Measurements from ENCODE around the gene MRS2. TPM values are rescaled to one million over a fixed set of nuclear protein-coding genes. Genes with fewer than 3 reads are reported as not detected.

The MRS2 gene
- total RNA-seq, 1 experiment from 2014 or later: 23.0 TPM

DNA sequence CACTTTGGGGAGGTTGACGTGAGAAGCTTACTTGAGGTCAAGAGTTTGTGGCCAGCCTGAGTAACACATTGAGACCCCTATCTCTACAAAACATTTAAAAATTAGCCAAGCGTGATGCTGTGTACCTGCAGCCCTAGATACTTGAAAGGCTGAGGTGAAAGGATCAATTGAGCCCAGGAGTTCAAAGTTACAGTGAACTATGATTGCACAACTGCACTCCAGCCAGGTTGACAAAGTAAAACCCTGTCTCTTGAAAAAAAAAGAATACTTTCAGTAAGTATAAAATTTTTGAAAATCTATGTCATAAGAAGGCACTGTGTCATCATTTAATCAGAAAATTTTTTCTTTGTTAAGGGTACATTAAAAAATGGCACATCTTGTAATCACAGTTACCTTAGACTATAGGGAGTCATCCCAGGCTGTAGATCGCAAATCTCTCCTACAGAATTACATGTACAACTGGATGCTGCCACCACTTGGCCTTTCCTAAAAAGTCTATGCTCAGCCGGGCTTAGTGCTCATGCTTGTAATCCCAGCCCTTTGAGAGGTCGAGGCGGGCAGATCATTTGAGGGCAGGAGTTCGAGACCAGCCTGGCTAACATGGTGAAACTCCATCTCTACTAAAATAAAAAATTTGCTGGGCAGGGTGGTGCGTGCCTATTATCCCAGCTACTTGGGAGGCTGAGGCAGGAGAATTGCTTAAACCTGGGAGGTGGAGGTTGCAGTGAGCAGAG, 17.0 kb upstream of the MRS2 start:
- BruUV-seq (replicated peaks): no TSS peak
- peaks cover 6% of the 10 kb centered on the region for H3K4me1 Mint-ChIP-seq (ENCODE audit: insufficient read depth, unreplicated experiment)
- no peaks in the 10 kb centered on the region for H3K9me3 Mint-ChIP-seq (ENCODE audit: unreplicated experiment)
- ChIA-PET CTCF (interaction anchor here (0.7 to 4.6 kb wide), 7 partner anchors 25 to 203 kb away, joined by 3 to 140 read pairs (median 4); no protein-coding TSS in a partner anchor), POLR2A (interaction anchor here (0.9 kb wide), 1 partner anchor 103 kb away, joined by 5 read pairs; no protein-coding TSS in a partner anchor)
- no peak overlapping the region for H3K4me3 Mint-ChIP-seq (ENCODE audit: unreplicated experiment)
- TF ChIP-seq, protein P1, sequence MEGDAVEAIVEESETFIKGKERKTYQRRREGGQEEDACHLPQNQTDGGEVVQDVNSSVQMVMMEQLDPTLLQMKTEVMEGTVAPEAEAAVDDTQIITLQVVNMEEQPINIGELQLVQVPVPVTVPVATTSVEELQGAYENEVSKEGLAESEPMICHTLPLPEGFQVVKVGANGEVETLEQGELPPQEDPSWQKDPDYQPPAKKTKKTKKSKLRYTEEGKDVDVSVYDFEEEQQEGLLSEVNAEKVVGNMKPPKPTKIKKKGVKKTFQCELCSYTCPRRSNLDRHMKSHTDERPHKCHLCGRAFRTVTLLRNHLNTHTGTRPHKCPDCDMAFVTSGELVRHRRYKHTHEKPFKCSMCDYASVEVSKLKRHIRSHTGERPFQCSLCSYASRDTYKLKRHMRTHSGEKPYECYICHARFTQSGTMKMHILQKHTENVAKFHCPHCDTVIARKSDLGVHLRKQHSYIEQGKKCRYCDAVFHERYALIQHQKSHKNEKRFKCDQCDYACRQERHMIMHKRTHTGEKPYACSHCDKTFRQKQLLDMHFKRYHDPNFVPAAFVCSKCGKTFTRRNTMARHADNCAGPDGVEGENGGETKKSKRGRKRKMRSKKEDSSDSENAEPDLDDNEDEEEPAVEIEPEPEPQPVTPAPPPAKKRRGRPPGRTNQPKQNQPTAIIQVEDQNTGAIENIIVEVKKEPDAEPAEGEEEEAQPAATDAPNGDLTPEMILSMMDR (IDR thresholded peaks at IDR 0.05; ENCODE audit: unreplicated experiment): no peak
- intact Hi-C loops (cut with micrococcal nuclease): loop anchor here (10.0 kb wide), 1 partner anchor 321 kb away; no protein-coding TSS in a partner anchor
- H3K27me3 Mint-ChIP-seq (ENCODE audit: insufficient read depth, unreplicated experiment): no peaks in the 10 kb centered on the region
- DNase-seq (ENCODE audit: unreplicated experiment): no peak
- H3K27ac Mint-ChIP-seq (ENCODE audit: low read depth, unreplicated experiment): no peak overlapping the region
- H3K36me3 Mint-ChIP-seq (ENCODE audit: insufficient read depth, unreplicated experiment): no peaks in the 10 kb centered on the region

DNA sequence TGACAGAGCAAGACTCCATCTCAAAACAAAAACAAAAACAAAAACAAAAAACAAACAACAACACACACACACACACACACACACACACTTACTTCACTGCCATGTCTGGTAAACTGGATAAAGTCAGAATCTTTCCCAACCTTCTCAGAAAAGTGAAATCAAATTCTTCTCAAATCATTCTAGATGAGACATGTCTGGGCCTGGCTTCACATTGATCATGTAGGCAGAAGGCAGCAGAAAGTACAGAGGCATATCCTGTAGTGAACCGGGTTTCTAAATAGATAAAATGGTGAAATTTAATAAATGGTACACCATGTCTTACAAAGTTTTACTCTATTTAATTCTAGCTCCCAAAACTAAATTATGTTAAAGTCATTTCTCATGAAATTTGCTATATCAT, 14.9 kb upstream of the MRS2 start:
- intact Hi-C loops (cut with micrococcal nuclease): loop anchor here (10.0 kb wide), 1 partner anchor 323 kb away; no protein-coding TSS in a partner anchor
- TF ChIP-seq, protein P1 (IDR thresholded peaks at IDR 0.05; ENCODE audit: unreplicated experiment): no peak
- no peak overlapping the region for H3K4me3 Mint-ChIP-seq (ENCODE audit: unreplicated experiment)
- CTCF ChIA-PET: interaction anchor here (0.6 to 4.6 kb wide), 21 partner anchors 9 to 1274 kb away, joined by 3 to 140 read pairs (median 4); partner anchors contain the start of gene MRS2
- no peaks in the 10 kb centered on the region for H3K27me3 Mint-ChIP-seq (ENCODE audit: insufficient read depth, unreplicated experiment)
- H3K27ac Mint-ChIP-seq (ENCODE audit: low read depth, unreplicated experiment): no peak overlapping the region
- DNase-seq (ENCODE audit: unreplicated experiment): peak; percentile 7
- BruUV-seq (replicated peaks): no TSS peak
- no peaks in the 10 kb centered on the region for H3K36me3 Mint-ChIP-seq (ENCODE audit: insufficient read depth, unreplicated experiment)
- POLR2A ChIA-PET: interaction anchor here (0.6 to 3.1 kb wide), 5 partner anchors 15 to 137 kb away, joined by 3 to 18 read pairs (median 3); no protein-coding TSS in a partner anchor
- H3K9me3 Mint-ChIP-seq (ENCODE audit: unreplicated experiment): no peaks in the 10 kb centered on the region
- H3K4me1 Mint-ChIP-seq (ENCODE audit: insufficient read depth, unreplicated experiment): peaks cover 6% of the 10 kb centered on the region

DNA sequence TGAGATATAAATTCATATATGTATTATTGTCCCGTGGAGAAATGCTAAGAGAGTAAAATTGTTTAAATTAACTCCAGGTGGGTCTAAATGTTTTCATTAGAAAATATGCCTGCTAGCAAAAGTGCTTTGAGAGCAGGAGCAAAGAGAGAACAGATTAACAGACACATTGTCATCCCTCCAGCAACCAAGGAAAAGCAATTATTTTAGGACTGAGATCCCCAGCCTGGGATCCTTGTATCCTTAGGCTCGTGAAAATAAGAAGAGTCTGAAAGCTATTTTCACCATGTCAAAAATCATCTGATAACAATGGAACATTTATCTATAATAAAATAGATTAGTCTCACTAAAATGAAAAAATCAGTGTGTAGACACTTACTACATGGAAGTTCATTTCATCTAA, 11.5 kb upstream of the MRS2 start:
- Mint-ChIP-seq H3K27ac (ENCODE audit: low read depth, unreplicated experiment) (no peak overlapping the region), H3K9me3 (ENCODE audit: unreplicated experiment) (no peaks in the 10 kb centered on the region), H3K4me1 (ENCODE audit: insufficient read depth, unreplicated experiment) (peaks cover 17% of the 10 kb centered on the region), H3K4me3 (ENCODE audit: unreplicated experiment) (no peak overlapping the region), H3K36me3 (ENCODE audit: insufficient read depth, unreplicated experiment) (no peaks in the 10 kb centered on the region), H3K27me3 (ENCODE audit: insufficient read depth, unreplicated experiment) (no peaks in the 10 kb centered on the region)
- intact Hi-C loops (cut with micrococcal nuclease): no loop called here
- ChIA-PET CTCF (interaction anchor here (3.2 kb wide), 1 partner anchor 108 kb away, joined by 31 read pairs; no protein-coding TSS in a partner anchor), POLR2A (interaction anchor here (1.6 kb wide), 1 partner anchor 11 kb away, joined by 4 read pairs; the partner anchor contains the start of gene MRS2)
- TF ChIP-seq, protein P1 (IDR thresholded peaks at IDR 0.05; ENCODE audit: unreplicated experiment): no peak
- BruUV-seq (replicated peaks): no TSS peak
- DNase-seq (ENCODE audit: unreplicated experiment): no peak

DNA sequence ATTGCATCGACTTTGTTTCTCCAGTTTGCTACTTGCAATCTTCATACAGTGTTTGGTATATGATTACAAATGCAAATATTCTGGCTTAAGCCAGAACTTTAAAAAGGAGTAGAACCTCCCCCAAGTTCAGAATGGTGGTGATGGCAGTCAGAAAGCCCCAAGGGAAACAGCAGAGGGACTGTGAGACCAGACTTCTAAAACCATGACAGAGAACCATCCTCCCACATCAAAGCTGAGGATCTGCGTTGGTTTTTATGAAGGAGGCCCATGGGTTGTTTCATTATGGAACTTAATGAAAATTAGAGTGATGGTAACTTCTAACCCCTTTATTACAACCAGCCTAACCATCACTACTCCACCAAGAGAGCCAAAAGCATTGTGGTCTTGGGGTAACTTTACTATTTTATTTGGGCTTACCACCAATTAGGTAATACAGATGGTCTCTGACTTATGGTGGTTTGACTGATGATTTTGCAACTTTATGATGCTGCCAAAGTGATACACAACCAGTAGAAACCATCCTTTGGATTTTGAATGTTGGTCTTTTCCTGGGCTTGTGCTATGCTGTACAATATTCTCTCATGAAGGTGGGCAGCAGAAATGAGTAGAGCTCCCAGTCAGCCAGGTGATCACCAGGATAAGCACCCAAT, 10.9 kb upstream of the MRS2 start:
- Mint-ChIP-seq H3K4me3 (ENCODE audit: unreplicated experiment) (no peak overlapping the region), H3K27me3 (ENCODE audit: insufficient read depth, unreplicated experiment) (no peaks in the 10 kb centered on the region), H3K4me1 (ENCODE audit: insufficient read depth, unreplicated experiment) (peaks cover 17% of the 10 kb centered on the region), H3K27ac (ENCODE audit: low read depth, unreplicated experiment) (no peak overlapping the region), H3K9me3 (ENCODE audit: unreplicated experiment) (no peaks in the 10 kb centered on the region), H3K36me3 (ENCODE audit: insufficient read depth, unreplicated experiment) (no peaks in the 10 kb centered on the region)
- no TSS peak for BruUV-seq (replicated peaks)
- intact Hi-C loops (cut with micrococcal nuclease): no loop called here
- POLR2A ChIA-PET: interaction anchor here (1.6 kb wide), 1 partner anchor 11 kb away, joined by 4 read pairs; the partner anchor contains the start of gene MRS2
- CTCF ChIA-PET: interaction anchor here (0.6 to 3.2 kb wide), 2 partner anchors 108 to 1460 kb away, joined by 3 to 31 read pairs; no protein-coding TSS in a partner anchor
- TF ChIP-seq, protein P1 (IDR thresholded peaks at IDR 0.05; ENCODE audit: unreplicated experiment): no peak
- no peak for DNase-seq (ENCODE audit: unreplicated experiment)

Measured in MCF 10A (cell line).